Fibroblast of gingiva (primary cell): ENCODE results near the gene CERT1.
"Not testable (repeated sequence)": the region's sequence is repeated elsewhere in the genome, so short reads cannot be mapped to it uniquely, and the experiment has no call there.

ENCODE experiments used
- DNase-seq: peaks from one replicate; pipeline ENCODE4 v3.0.0-alpha.2; 2011; ENCODE audit warnings: low read depth

CERT1 gene

GRCh38 chr5:75511435-75512382 is at the start of gene CERT1, which contains the start of gene POLK:
Gene CERT1, minus strand, starts transcription at chr5:75511629. Its CDS starts 422 bp downstream, at chr5:75511207.
Gene POLK, plus strand, starts transcription at chr5:75511891.
- DNase-seq: peak; percentile 98

- DNase-seq: not testable (repeated sequence)
These were observed 49.2 kb upstream of the CERT1 start for GRCh38 chr5:75560655-75561054.

GRCh38 chr5:75558981-75559632 is 47.7 kb upstream of the CERT1 start:
- DNase-seq: peak; percentile 11

- DNase-seq: no peak
These were observed 46.8 kb upstream of the CERT1 start for GRCh38 chr5:75558221-75558620.

- DNase-seq: no peak
These were observed 41.9 kb upstream of the CERT1 start for GRCh38 chr5:75553358-75553757.

- no peak for DNase-seq
These were observed 41.3 kb upstream of the CERT1 start for GRCh38 chr5:75552764-75553163.

GRCh38 chr5:75551471-75551870 is 40.0 kb upstream of the CERT1 start:
- peak; percentile 36 for DNase-seq

- no peak for DNase-seq
These were observed 39.2 kb upstream of the CERT1 start for GRCh38 chr5:75550597-75550996.

- no peak for DNase-seq
These were observed 36.4 kb upstream of the CERT1 start for GRCh38 chr5:75547812-75548211.

GRCh38 chr5:75546830-75547229 is 35.4 kb upstream of the CERT1 start:
- no peak for DNase-seq

- no peak for DNase-seq
These were observed 33.7 kb upstream of the CERT1 start for GRCh38 chr5:75545131-75545530.

GRCh38 chr5:75538211-75538610 is 26.8 kb upstream of the CERT1 start:
- peak; percentile 54 for DNase-seq

GRCh38 chr5:75536694-75537360 is 25.4 kb upstream of the CERT1 start:
- no peak for DNase-seq

GRCh38 chr5:75536147-75536546 is 24.7 kb upstream of the CERT1 start:
- DNase-seq: no peak

- no peak for DNase-seq
These were observed 23.3 kb upstream of the CERT1 start for GRCh38 chr5:75534734-75535133.

GRCh38 chr5:75533716-75534115 is 22.3 kb upstream of the CERT1 start:
- not testable (repeated sequence) for DNase-seq

- DNase-seq: no peak
These were observed 20.8 kb upstream of the CERT1 start for GRCh38 chr5:75532190-75532589.

- no peak for DNase-seq
These were observed 17.8 kb upstream of the CERT1 start for GRCh38 chr5:75529185-75529584.

GRCh38 chr5:75526070-75526469 is 14.6 kb upstream of the CERT1 start:
- no peak for DNase-seq

- DNase-seq: no peak
These were observed 13.9 kb upstream of the CERT1 start for GRCh38 chr5:75525344-75525743.

- no peak for DNase-seq
These were observed 13.2 kb upstream of the CERT1 start for GRCh38 chr5:75524591-75524990.

GRCh38 chr5:75524071-75524470 is 12.6 kb upstream of the CERT1 start:
- no peak for DNase-seq

GRCh38 chr5:75523275-75523674 is 11.8 kb upstream of the CERT1 start:
- DNase-seq: no peak
